GM12801 (cell line): Measurements from ENCODE around the gene ZNF621.

Experiments used
- TF ChIP-seq, protein P1 (sequence below): IDR thresholded peaks from one replicate; pipeline ENCODE4 v1.5.1; 2011; ENCODE audit warnings: control low read depth; ENCODE audit not compliant: insufficient read length; ENCODE audit errors: extremely low read depth

Gene ZNF621

DNA sequence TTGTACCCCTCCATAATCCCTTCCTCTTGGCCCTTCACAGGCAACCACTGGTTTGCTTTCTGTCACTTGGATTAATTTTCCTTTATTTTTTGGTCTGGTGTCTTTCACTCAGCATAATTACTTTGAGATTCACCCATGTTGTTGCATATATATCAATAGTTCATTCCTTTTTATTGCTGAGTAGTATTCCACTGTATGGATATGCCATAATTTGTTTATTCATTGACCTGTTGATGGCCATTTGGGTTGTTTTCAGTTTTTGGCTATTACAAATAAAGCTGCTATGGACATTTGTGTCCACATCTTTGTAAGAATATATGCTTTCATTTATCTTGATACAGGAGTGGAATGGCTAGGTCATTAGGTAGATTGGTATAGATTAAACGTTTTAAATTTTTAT is 5.9 kb upstream of the ZNF621 start:
- TF ChIP-seq, protein P1, sequence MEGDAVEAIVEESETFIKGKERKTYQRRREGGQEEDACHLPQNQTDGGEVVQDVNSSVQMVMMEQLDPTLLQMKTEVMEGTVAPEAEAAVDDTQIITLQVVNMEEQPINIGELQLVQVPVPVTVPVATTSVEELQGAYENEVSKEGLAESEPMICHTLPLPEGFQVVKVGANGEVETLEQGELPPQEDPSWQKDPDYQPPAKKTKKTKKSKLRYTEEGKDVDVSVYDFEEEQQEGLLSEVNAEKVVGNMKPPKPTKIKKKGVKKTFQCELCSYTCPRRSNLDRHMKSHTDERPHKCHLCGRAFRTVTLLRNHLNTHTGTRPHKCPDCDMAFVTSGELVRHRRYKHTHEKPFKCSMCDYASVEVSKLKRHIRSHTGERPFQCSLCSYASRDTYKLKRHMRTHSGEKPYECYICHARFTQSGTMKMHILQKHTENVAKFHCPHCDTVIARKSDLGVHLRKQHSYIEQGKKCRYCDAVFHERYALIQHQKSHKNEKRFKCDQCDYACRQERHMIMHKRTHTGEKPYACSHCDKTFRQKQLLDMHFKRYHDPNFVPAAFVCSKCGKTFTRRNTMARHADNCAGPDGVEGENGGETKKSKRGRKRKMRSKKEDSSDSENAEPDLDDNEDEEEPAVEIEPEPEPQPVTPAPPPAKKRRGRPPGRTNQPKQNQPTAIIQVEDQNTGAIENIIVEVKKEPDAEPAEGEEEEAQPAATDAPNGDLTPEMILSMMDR = no peak

DNA sequence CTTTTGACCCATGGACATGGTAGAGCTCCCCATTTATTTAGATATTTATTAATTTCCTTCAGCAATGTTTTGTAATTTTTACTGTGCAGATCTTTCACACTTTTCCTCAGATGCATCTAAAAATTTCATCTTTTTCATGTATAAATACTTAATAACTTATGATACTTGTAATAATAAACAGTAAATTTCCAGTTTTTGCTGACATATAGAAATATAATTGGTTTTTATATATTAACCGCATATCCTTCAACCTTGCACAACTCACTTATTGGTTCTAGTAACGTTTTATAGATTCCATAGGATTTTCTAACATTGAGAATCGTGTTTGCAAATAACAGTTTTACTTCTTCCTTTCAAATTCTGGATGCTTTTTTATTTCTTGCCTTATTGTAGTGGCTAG is 3.5 kb upstream of the ZNF621 start:
- TF ChIP-seq, protein P1 = no peak

DNA sequence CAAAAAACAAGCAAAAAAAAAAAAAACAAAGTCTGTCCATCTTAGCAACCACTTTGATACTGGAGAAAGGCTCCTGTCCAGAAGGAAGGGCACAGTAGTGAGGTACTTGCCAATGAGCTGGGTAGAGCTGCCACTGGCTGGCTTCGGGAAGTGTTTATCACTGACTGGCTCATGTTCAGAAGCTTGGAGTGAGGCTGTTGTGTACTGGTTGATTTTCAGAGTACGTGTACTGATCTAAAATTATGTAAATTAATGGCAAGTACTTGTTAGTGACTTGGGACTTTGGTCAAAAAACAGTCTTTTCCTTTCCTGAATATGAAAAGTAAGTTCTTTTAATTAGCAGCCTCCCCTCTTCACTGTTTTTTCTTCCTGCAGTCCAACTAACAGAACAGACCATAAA is 979 bp upstream of the ZNF621 start:
- TF ChIP-seq, protein P1 = no peak

DNA sequence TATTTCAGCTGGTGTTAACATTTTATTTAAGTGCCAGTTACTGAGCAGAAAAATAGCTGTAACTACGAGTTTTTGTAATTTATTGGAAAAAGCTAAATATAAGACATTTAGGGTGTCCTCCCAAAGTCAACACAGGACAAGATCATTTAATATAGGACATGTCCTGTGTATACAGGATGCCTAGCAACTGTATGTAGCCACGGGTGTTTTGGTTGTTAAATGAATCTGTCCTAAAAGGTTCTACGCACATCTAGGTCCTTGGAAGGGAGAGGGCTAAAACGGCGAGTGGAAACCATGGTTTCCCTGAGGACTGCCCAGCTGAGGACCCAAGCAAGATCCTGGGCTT is 565 bp upstream of the ZNF621 start:
- TF ChIP-seq, protein P1 = no peak

DNA sequence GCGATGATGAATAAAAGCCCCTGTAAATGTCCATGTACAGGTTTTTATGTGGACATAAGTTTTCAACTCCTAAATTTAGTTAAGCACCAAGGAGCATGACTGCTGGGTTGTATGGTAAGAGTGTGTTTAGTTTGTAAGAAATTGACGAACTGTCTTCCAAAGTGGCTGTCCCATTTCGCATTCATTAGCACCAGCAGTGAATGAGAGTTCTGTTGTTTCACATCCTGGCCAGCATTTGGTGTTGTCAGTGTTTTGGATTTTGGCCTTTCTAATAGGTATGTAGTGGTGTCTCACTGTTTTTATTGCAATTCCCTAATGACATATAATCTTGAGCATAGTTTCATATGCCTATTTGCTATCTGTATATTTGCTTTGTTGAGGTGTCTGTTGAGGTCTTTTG is 3.7 kb downstream of the ZNF621 start:
- TF ChIP-seq, protein P1 = no peak

DNA sequence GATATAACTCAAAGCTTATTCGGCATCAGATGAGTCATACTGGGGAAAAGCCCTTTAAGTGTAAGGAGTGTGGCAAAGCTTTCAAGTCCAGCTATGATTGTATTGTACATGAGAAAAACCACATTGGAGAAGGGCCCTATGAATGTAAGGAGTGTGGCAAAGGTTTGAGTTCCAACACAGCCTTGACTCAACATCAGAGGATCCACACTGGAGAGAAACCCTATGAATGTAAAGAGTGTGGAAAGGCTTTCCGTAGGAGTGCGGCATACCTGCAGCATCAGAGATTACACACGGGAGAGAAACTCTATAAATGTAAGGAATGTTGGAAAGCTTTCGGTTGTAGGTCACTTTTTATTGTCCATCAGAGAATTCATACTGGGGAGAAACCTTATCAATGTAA is 7.5 kb downstream of the ZNF621 start:
- TF ChIP-seq, protein P1 = no peak

DNA sequence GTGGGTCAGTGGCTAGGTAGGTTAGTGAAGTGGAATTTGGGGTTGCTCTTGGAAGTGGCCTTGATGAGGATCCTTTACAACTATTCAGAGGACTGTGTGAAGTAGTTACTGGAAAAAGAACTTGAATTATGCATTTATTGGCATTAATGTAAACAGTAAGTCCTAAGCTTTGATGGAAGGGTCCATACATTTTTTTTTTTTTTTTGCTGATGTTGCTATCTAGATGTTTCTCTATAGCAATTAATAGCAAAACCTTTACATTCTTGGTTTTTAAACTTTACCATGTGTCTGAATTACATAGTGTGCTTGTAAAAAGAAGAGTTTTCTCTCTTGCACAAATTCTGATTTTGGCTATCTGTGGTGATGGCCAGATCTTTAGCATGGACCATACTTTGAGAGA is 9.5 kb downstream of the ZNF621 start:
- TF ChIP-seq, protein P1 = no peak

DNA sequence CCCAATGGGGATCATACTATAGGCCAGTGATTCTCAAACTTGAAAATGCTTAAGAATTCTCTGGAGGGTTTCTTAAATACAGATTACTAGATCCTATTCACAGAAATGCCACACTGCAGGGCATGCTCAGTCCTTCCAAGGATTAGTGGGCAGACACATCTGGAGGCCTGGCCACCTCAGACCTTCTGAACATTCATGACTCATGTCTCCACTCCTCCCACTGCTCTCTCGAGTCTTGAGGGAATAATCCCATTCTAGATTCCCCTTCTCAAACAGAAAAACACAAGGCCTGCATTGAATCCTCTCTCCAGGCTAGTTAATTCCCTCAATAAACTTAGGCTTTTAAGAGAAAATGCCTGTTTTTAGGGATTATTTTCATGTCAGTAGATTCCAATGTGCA is 22.1 kb downstream of the ZNF621 start:
- TF ChIP-seq, protein P1 = no peak
